HUES6 (cell line): ENCODE results near the gene GNGT2.
"Not testable (repeated sequence)": the region's sequence is repeated elsewhere in the genome, so short reads cannot be mapped to it uniquely, and the experiment has no call there.

Experiments used
- H3K27ac ChIP-seq: 2 replicates; pipeline ENCODE4 v1.7.0; 2013; ENCODE audit warnings: low read depth, mild to moderate bottlenecking, low read length, inconsistent platforms
- H3K27me3 ChIP-seq: 2 replicates; pipeline ENCODE4 v1.6.1; 2013; ENCODE audit warnings: low read length; ENCODE audit not compliant: control insufficient read depth, insufficient read depth
- H3K36me3 ChIP-seq: 2 replicates; pipeline ENCODE4 v1.6.1; 2013; ENCODE audit warnings: low read length; ENCODE audit not compliant: control insufficient read depth, insufficient read depth
- H3K4me1 ChIP-seq: 2 replicates; pipeline ENCODE4 v1.6.1; 2013; ENCODE audit warnings: low read length; ENCODE audit not compliant: control insufficient read depth, insufficient read depth
- H3K4me3 ChIP-seq: 2 replicates; pipeline ENCODE4 v1.5.1; 2013; ENCODE audit warnings: low read depth, low read length
- H3K9ac ChIP-seq: one replicate; pipeline ENCODE4 v1.6.1; 2013; ENCODE audit warnings: mild to moderate bottlenecking, low read length
- H3K9me3 ChIP-seq: 2 replicates; pipeline ENCODE4 v1.6.1; 2013; ENCODE audit warnings: low read depth, low read length; ENCODE audit not compliant: control insufficient read depth, insufficient read depth

Gene GNGT2

DNA sequence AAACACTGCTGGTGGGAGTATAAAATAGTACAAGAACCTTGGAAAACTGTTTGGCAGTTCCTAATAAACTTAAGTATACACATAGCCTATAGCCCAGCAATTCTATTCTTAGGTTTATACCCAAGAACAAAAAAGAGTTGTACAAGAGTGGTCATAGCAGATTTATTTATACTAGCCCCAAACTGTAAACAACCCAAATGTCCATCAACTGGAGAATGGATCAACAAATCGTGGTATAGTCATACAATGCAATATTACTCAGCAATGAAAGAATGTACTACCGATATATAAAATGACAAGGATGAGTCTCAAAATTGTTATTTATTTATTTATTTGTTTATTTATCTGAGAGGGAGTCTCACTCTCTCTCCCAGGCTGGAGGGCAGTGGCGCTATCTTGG, 23.1 kb downstream of the GNGT2 start:
- Histone ChIP-seq H3K36me3 (no peaks in the 10 kb centered on the region), H3K4me3 (no peak overlapping the region), H3K9me3 (peaks cover 21% of the 10 kb centered on the region), H3K9ac (no peak overlapping the region), H3K27me3 (no peaks in the 10 kb centered on the region), H3K4me1 (no peaks in the 10 kb centered on the region), H3K27ac (no peak overlapping the region)

GRCh38 chr17:49185381-49185780, 25.0 kb downstream of the GNGT2 start:
- H3K4me3 ChIP-seq, H3K4me1 ChIP-seq, H3K36me3 ChIP-seq, H3K27ac ChIP-seq, H3K27me3 ChIP-seq, H3K9ac ChIP-seq: not testable (repeated sequence)
- peaks cover 21% of the 10 kb centered on the region for H3K9me3 ChIP-seq

- H3K4me3 ChIP-seq, H3K9ac ChIP-seq, H3K27me3 ChIP-seq, H3K4me1 ChIP-seq, H3K36me3 ChIP-seq, H3K27ac ChIP-seq: not testable (repeated sequence)
- peaks cover 21% of the 10 kb centered on the region for H3K9me3 ChIP-seq
Measured at GRCh38 chr17:49184522-49184921, 25.9 kb downstream of the GNGT2 start.

- H3K27me3 ChIP-seq: no peaks in the 10 kb centered on the region
- peaks cover 21% of the 10 kb centered on the region for H3K9me3 ChIP-seq
- no peaks in the 10 kb centered on the region for H3K4me1 ChIP-seq
- H3K9ac ChIP-seq: no peak overlapping the region
- no peak overlapping the region for H3K4me3 ChIP-seq
- no peaks in the 10 kb centered on the region for H3K36me3 ChIP-seq
- H3K27ac ChIP-seq: no peak overlapping the region
Measured at GRCh38 chr17:49183801-49184200, 26.6 kb downstream of the GNGT2 start.

- Histone ChIP-seq H3K27ac (no peak overlapping the region), H3K4me1 (no peaks in the 10 kb centered on the region), H3K9ac (no peak overlapping the region), H3K9me3 (peaks cover 21% of the 10 kb centered on the region), H3K36me3 (no peaks in the 10 kb centered on the region), H3K4me3 (no peak overlapping the region), H3K27me3 (no peaks in the 10 kb centered on the region)
Measured at GRCh38 chr17:49183341-49183740, 27.0 kb downstream of the GNGT2 start.

- peaks cover 34% of the 10 kb centered on the region for H3K9me3 ChIP-seq
- H3K36me3 ChIP-seq: no peaks in the 10 kb centered on the region
- no peak overlapping the region for H3K27ac ChIP-seq
- no peak overlapping the region for H3K4me3 ChIP-seq
- H3K4me1 ChIP-seq: no peaks in the 10 kb centered on the region
- no peaks in the 10 kb centered on the region for H3K27me3 ChIP-seq
- no peak overlapping the region for H3K9ac ChIP-seq
Measured at GRCh38 chr17:49180998-49181635, 29.3 kb downstream of the GNGT2 start.

- no peaks in the 10 kb centered on the region for H3K4me1 ChIP-seq
- H3K9ac ChIP-seq: no peak overlapping the region
- no peak overlapping the region for H3K27ac ChIP-seq
- peaks cover 36% of the 10 kb centered on the region for H3K9me3 ChIP-seq
- H3K36me3 ChIP-seq: no peaks in the 10 kb centered on the region
- no peaks in the 10 kb centered on the region for H3K27me3 ChIP-seq
- H3K4me3 ChIP-seq: no peak overlapping the region
Measured at GRCh38 chr17:49180303-49180702, 30.1 kb downstream of the GNGT2 start.

DNA sequence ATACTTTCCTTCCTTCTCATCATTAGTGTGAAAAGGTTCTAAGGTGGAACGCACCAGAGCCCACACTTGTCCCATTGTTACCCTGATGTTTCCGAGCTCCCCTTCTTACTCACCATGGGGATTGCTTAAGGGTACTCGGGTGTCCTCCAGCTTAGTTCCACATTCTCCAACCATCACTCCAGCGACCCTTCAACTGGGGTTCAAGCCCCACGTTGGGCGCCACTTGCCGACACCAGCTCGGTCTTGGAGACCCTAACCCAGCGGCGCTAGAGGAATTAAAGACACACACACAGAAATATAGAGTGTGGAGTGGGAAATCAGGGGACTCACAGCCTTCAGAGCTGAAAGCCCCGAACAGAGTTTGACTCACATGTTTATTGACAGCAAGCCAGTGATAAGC, 34.4 kb downstream of the GNGT2 start:
- not testable (repeated sequence) for H3K9ac ChIP-seq, H3K36me3 ChIP-seq, H3K27ac ChIP-seq, H3K27me3 ChIP-seq, H3K4me1 ChIP-seq, H3K4me3 ChIP-seq
- peaks cover 35% of the 10 kb centered on the region for H3K9me3 ChIP-seq

GRCh38 chr17:49170711-49171110, 39.7 kb downstream of the GNGT2 start:
- peaks cover 38% of the 10 kb centered on the region for H3K9me3 ChIP-seq
- not testable (repeated sequence) for H3K27ac ChIP-seq, H3K4me1 ChIP-seq, H3K36me3 ChIP-seq, H3K9ac ChIP-seq, H3K27me3 ChIP-seq, H3K4me3 ChIP-seq

- H3K4me1 ChIP-seq: no peaks in the 10 kb centered on the region
- no peak overlapping the region for H3K9ac ChIP-seq
- H3K4me3 ChIP-seq: no peak overlapping the region
- H3K27me3 ChIP-seq: peaks cover 9% of the 10 kb centered on the region; the same call in 1 of the 2 replicates
- no peak overlapping the region for H3K27ac ChIP-seq
- no peaks in the 10 kb centered on the region for H3K36me3 ChIP-seq
- H3K9me3 ChIP-seq: peaks cover 34% of the 10 kb centered on the region
Measured at GRCh38 chr17:49170216-49170615, 40.2 kb downstream of the GNGT2 start.

DNA sequence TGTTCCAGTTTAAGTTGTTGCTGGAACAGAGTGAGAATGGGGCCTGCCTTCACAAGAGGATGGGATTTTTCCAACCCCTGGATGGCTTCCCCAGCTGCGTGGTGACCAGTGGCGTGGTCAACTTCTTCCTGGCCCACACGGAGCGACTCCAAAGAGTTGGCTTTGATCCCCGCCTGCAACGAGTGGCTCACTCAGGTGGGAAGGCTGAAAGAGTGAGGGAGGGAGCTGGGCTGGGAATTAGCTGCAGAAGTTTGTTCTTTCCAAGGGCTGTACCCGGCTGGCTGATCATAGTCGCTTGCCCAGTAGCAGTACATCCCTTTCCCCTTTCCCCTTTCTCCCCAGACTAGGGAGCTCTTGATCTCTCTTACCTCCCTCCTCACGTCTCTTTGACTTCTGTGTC, 41.7 kb downstream of the GNGT2 start:
- Histone ChIP-seq H3K27me3 (peaks cover 13% of the 10 kb centered on the region; the same call in 1 of the 2 replicates), H3K9ac (no peak overlapping the region)

GRCh38 chr17:49165143-49165542, 45.2 kb downstream of the GNGT2 start:
- H3K9me3 ChIP-seq: peaks cover 10% of the 10 kb centered on the region
- no peak overlapping the region for H3K4me3 ChIP-seq
- no peaks in the 10 kb centered on the region for H3K36me3 ChIP-seq
- peaks cover 13% of the 10 kb centered on the region; the same call in 1 of the 2 replicates for H3K27me3 ChIP-seq
- no peaks in the 10 kb centered on the region for H3K4me1 ChIP-seq
- no peak overlapping the region for H3K9ac ChIP-seq
- no peak overlapping the region for H3K27ac ChIP-seq

More for the DNA sequence above, 41.7 kb downstream of the GNGT2 start:
- no peaks in the 10 kb centered on the region for H3K36me3 ChIP-seq
- no peak overlapping the region for H3K4me3 ChIP-seq
- H3K27ac ChIP-seq: no peak overlapping the region
- H3K4me1 ChIP-seq: no peaks in the 10 kb centered on the region
- peaks cover 32% of the 10 kb centered on the region for H3K9me3 ChIP-seq
